Stimulated activated effector memory CD8-positive, alpha-beta T cell treated with anti-CD3 and anti-CD28 coated beads, Interleukin-12 subunit alpha, Interleukin-12 subunit beta, amount 100 ng/mL, for 72 hours (primary cell): Measurements from ENCODE around the gene RAB6A.
"Not testable (repeated sequence)": the region's sequence is repeated elsewhere in the genome, so short reads cannot be mapped to it uniquely, and the experiment has no call there.

Source experiments
- ATAC-seq: fragments of 150-1000 bp; cut with Tn5 transposase; 2 replicates; pipeline ENCODE4 v1.10.0; 2021
- DNase-seq, 2 donors: peaks; one replicate each; pipeline ENCODE4 v3.0.0; 2021 to 2022; ENCODE audit warnings: low spot score in 2 of 2
- H3K27ac Mint-ChIP-seq: one replicate; pipeline ENCODE4 v1.8.0; 2022; ENCODE audit warnings: mild to moderate bottlenecking, mixed read lengths
- H3K36me3 Mint-ChIP-seq: one replicate; pipeline ENCODE4 v1.8.0; 2022; ENCODE audit warnings: mild to moderate bottlenecking, mixed read lengths
- H3K4me1 Mint-ChIP-seq: one replicate; pipeline ENCODE4 v1.8.0; 2022; ENCODE audit warnings: mixed read lengths
- H3K4me3 Mint-ChIP-seq: one replicate; pipeline ENCODE4 v1.8.0; 2022; ENCODE audit warnings: mild to moderate bottlenecking, mixed read lengths
- H3K9me3 Mint-ChIP-seq: one replicate; pipeline ENCODE4 v1.8.0; 2022; ENCODE audit warnings: mixed read lengths

Gene RAB6A

GRCh38 chr11:73716153-73717056, 44.5 kb downstream of the RAB6A start:
- Mint-ChIP-seq H3K36me3 (peaks cover 95% of the 10 kb centered on the region), H3K4me1 (no peaks in the 10 kb centered on the region), H3K27ac (peak overlapping the region; percentile 58), H3K4me3 (no peak overlapping the region), H3K9me3 (no peaks in the 10 kb centered on the region)
- no peak for DNase-seq
- ATAC-seq, result no peak

DNA sequence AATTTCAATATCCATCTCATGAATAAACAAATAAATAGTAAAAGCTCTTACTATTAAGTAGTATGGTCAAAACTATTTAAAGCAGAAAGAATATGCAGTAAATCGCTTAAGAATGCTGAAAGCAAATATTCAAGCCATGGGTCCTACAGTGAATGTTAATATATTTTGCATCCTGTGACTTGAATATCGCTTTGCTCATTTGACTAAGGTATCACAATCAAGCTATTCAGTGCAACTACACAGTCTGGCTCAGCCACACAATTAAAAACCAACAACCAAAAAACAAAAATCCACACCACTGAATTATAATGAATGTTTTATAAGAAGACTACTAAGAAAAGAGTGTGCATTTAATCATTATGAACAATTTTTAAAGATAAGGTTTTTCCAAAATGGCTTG, 45.3 kb downstream of the RAB6A start:
- Mint-ChIP-seq H3K27ac (peak overlapping the region; percentile 58), H3K36me3 (peaks cover 95% of the 10 kb centered on the region), H3K9me3 (no peaks in the 10 kb centered on the region), H3K4me3 (no peak overlapping the region), H3K4me1 (no peaks in the 10 kb centered on the region)
- ATAC-seq (no peak), DNase-seq (no peak)

GRCh38 chr11:73710964-73711363, 49.9 kb downstream of the RAB6A start:
- no peak for DNase-seq
- no peak overlapping the region for H3K4me3 Mint-ChIP-seq
- peaks cover 95% of the 10 kb centered on the region for H3K36me3 Mint-ChIP-seq
- ATAC-seq, result no peak
- H3K4me1 Mint-ChIP-seq, result no peaks in the 10 kb centered on the region
- H3K27ac Mint-ChIP-seq, result no peak overlapping the region
- H3K9me3 Mint-ChIP-seq, result no peaks in the 10 kb centered on the region

GRCh38 chr11:73705053-73705452, 55.8 kb downstream of the RAB6A start:
- no peak overlapping the region for H3K27ac Mint-ChIP-seq
- no peak for ATAC-seq
- H3K4me1 Mint-ChIP-seq, result no peaks in the 10 kb centered on the region
- no peaks in the 10 kb centered on the region for H3K9me3 Mint-ChIP-seq
- peaks cover 90% of the 10 kb centered on the region for H3K36me3 Mint-ChIP-seq
- DNase-seq, result no peak
- no peak overlapping the region for H3K4me3 Mint-ChIP-seq

GRCh38 chr11:73693899-73694525, 66.9 kb downstream of the RAB6A start:
- H3K9me3 Mint-ChIP-seq, result no peaks in the 10 kb centered on the region
- no peak overlapping the region for H3K27ac Mint-ChIP-seq

GRCh38 chr11:73680687-73681086, 80.2 kb downstream of the RAB6A start:
- Mint-ChIP-seq H3K27ac (no peak overlapping the region), H3K4me3 (no peak overlapping the region), H3K36me3 (peaks cover 87% of the 10 kb centered on the region), H3K4me1 (no peaks in the 10 kb centered on the region), H3K9me3 (no peaks in the 10 kb centered on the region)
- DNase-seq, result no peak
- no peak for ATAC-seq

More at GRCh38 chr11:73693899-73694525, 66.9 kb downstream of the RAB6A start:
- no peak for ATAC-seq
- Mint-ChIP-seq H3K4me3 (no peak overlapping the region), H3K4me1 (no peaks in the 10 kb centered on the region), H3K36me3 (peaks cover 70% of the 10 kb centered on the region)
- no peak for DNase-seq

DNA sequence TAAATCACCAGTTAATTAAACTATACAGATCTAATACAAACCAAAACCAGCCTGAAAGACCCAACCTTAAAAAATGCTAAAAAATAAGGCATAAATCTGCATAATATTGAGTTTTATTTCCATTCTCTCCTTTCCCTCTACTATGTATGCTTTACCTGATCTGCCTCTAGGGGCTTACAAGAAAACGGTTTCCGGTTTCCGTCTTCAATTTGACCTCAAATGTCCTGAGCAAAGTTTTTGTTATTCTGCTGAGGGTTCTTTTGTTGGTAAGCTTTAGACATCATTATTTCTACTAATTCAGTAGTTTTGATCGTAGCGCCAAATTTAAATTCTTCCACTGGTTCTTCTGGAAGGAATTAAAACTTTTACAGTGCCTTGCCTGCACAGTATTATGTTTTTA, 84.3 kb downstream of the RAB6A start:
- not testable (repeated sequence) for H3K4me3 Mint-ChIP-seq, ATAC-seq, H3K9me3 Mint-ChIP-seq, DNase-seq, H3K4me1 Mint-ChIP-seq, H3K27ac Mint-ChIP-seq
- peaks cover 57% of the 10 kb centered on the region for H3K36me3 Mint-ChIP-seq

- DNase-seq, result no peak
- no peak for ATAC-seq
- H3K4me3 Mint-ChIP-seq, result no peak overlapping the region
- no peaks in the 10 kb centered on the region for H3K9me3 Mint-ChIP-seq
- H3K4me1 Mint-ChIP-seq, result no peaks in the 10 kb centered on the region
- peak overlapping the region; percentile 52 for H3K27ac Mint-ChIP-seq
- peaks cover 20% of the 10 kb centered on the region for H3K36me3 Mint-ChIP-seq
Observed at GRCh38 chr11:73671701-73672100, 89.2 kb downstream of the RAB6A start.

GRCh38 chr11:73670808-73671207, 90.1 kb downstream of the RAB6A start:
- no peak for ATAC-seq
- H3K36me3 Mint-ChIP-seq, result peaks cover 11% of the 10 kb centered on the region
- no peaks in the 10 kb centered on the region for H3K4me1 Mint-ChIP-seq
- no peaks in the 10 kb centered on the region for H3K9me3 Mint-ChIP-seq
- no peak overlapping the region for H3K4me3 Mint-ChIP-seq
- DNase-seq, result no peak
- H3K27ac Mint-ChIP-seq, result no peak overlapping the region

- H3K27ac Mint-ChIP-seq, result no peak overlapping the region
- no peak for DNase-seq
- H3K4me3 Mint-ChIP-seq, result no peak overlapping the region
- peaks cover 5% of the 10 kb centered on the region for H3K4me1 Mint-ChIP-seq
- H3K9me3 Mint-ChIP-seq, result no peaks in the 10 kb centered on the region
- H3K36me3 Mint-ChIP-seq, result no peaks in the 10 kb centered on the region
- no peak for ATAC-seq
Observed at GRCh38 chr11:73667891-73668290, 93.0 kb downstream of the RAB6A start.

DNA sequence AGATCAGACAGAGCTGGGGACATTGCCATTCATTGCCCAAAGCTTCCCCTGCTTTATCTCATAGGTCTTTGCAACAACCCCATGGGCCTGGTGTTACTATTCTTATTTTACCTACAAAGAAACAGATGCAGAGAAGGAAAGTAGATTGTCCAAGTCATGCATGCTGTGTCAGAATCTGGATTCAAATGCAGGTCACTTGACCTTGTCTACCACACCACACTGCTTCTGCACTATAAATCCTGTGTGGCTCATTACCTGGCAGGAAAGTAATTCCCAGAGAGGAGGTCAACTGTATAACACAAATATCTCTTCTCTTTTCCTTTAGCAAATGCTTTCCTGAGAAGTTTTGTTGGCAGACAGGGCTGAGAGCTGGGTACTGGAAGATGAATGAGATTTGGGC, 96.0 kb downstream of the RAB6A start:
- DNase-seq (no peak), ATAC-seq (no peak)
- H3K4me1 Mint-ChIP-seq, result peaks cover 19% of the 10 kb centered on the region
- no peak overlapping the region for H3K4me3 Mint-ChIP-seq
- H3K9me3 Mint-ChIP-seq, result no peaks in the 10 kb centered on the region
- peak overlapping the region; percentile 60 for H3K27ac Mint-ChIP-seq
- peaks cover 7% of the 10 kb centered on the region for H3K36me3 Mint-ChIP-seq

GRCh38 chr11:73663604-73664495, 97.0 kb downstream of the RAB6A start:
- peaks cover 19% of the 10 kb centered on the region for H3K4me1 Mint-ChIP-seq
- H3K4me3 Mint-ChIP-seq, result no peak overlapping the region
- H3K36me3 Mint-ChIP-seq, result peaks cover 7% of the 10 kb centered on the region
- no peaks in the 10 kb centered on the region for H3K9me3 Mint-ChIP-seq
- ATAC-seq, result no peak
- H3K27ac Mint-ChIP-seq, result peak overlapping the region; percentile 13
- DNase-seq, result no peak

DNA sequence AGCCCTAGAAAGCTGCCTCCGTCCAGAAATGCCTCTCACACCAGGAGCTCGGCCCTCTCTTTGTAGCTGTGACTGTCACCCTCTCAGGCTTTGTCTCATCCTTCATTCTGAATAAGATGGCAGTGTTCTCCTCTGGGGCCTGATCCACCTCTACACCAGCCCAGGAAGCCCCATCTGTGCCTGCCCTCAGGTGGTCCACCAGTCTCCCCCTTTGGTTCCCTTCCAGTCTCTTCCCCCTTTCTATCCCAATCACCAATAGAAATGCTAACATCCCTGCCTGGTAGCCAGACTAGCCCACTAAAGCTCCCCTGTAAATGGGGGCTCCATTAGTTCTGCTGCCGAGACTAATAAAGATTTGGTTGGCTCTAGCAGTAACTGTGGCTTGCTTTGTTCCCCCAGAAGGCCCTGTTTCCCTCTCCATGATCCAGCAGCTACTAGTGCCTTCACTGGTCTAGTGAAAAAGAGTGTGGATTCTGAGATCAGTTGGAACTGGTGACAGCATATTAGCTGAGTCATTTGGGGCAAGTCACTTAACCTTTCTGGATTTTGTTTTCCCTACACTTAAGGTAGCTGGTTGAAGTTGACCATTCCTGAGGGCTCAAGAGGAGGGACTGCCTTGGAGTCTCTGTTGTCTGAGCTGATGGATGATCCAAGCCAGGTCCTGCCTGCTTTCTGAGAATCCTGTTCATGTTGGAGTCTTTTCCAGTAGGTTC, 98.3 kb downstream of the RAB6A start:
- no peak for DNase-seq
- peaks cover 19% of the 10 kb centered on the region for H3K4me1 Mint-ChIP-seq
- peaks cover 7% of the 10 kb centered on the region for H3K36me3 Mint-ChIP-seq
- no peak for ATAC-seq
- H3K4me3 Mint-ChIP-seq, result no peak overlapping the region
- H3K27ac Mint-ChIP-seq, result peak overlapping the region; percentile 59
- H3K9me3 Mint-ChIP-seq, result no peaks in the 10 kb centered on the region

GRCh38 chr11:73661035-73661628, 99.7 kb downstream of the RAB6A start:
- Mint-ChIP-seq H3K27ac (peak overlapping the region; percentile 43), H3K4me3 (peak overlapping the region; percentile 55), H3K4me1 (peaks cover 19% of the 10 kb centered on the region), H3K9me3 (no peaks in the 10 kb centered on the region), H3K36me3 (peaks cover 7% of the 10 kb centered on the region)
- DNase-seq, result peak; percentile 89 to 91
- ATAC-seq, result peak; percentile 90
